ENCODE results near the gene CANT1. TPM values are rescaled to one million over a fixed set of nuclear protein-coding genes. Genes with fewer than 3 reads are reported as not detected.
A peak's percentile ranks its signal among the peaks of the same experiment; 100 is the strongest.

Gene CANT1
- total and polyA plus RNA-seq, 2 donors from 2014 or later: 23.0 to 56.6 TPM

GRCh38 chr17:79043191-79043930 lies 33.8 kb upstream of the CANT1 start:
- intact Hi-C loops (cut with DNase I): no loop called here
- H3K9me3 ChIP-seq (ENCODE audit: control insufficient read depth in 2 of 3, insufficient read depth in 1 of 3, low read length in 3 of 3): no peaks in the 10 kb centered on the region
- H3K27ac ChIP-seq (ENCODE audit: low read depth in 2 of 2, low read length in 2 of 2): no peak overlapping the region
- peaks cover 0 to 5% (median 0%) of the 10 kb centered on the region in 3 donors for H3K4me1 ChIP-seq (ENCODE audit: control insufficient read depth in 2 of 3, insufficient read depth in 2 of 3, low read depth in 1 of 3, low read length in 3 of 3)
- no peak for TF ChIP-seq CTCF (IDR thresholded peaks at IDR 0.05; ENCODE audit: borderline replicate concordance, extremely low read depth, insufficient read depth)
- H3K4me3 ChIP-seq (ENCODE audit: low read length in 3 of 3): peak overlapping the region in 1 of 3 donors; percentile 12
- DNase-seq: no peak
- no peak for FAIRE-seq
- no peak overlapping the region for H3K9ac ChIP-seq (ENCODE audit: low read length in 3 of 3)
- H3K27me3 ChIP-seq (ENCODE audit: control insufficient read depth, insufficient read depth, low read length): no peaks in the 10 kb centered on the region
- H3K36me3 ChIP-seq (ENCODE audit: control insufficient read depth in 2 of 3, insufficient read depth in 3 of 3, low read length in 3 of 3): no peaks in the 10 kb centered on the region

GRCh38 chr17:79042421-79043190 lies 33.0 kb upstream of the CANT1 start:
- H3K27ac ChIP-seq (ENCODE audit: low read depth in 2 of 2, low read length in 2 of 2): no peak overlapping the region
- no peak for FAIRE-seq
- peak in 3 of 5 donors; percentile 52 to 67 (median 55) for DNase-seq

GRCh38 chr17:79041723-79042420 lies 32.3 kb upstream of the CANT1 start:
- FAIRE-seq (no peak), DNase-seq (no peak)
- Histone ChIP-seq H3K36me3 (ENCODE audit: control insufficient read depth in 2 of 3, insufficient read depth in 3 of 3, low read length in 3 of 3) (no peaks in the 10 kb centered on the region), H3K9me3 (ENCODE audit: control insufficient read depth in 2 of 3, insufficient read depth in 1 of 3, low read length in 3 of 3) (no peaks in the 10 kb centered on the region), H3K9ac (ENCODE audit: low read length in 3 of 3) (no peak overlapping the region), H3K4me3 (ENCODE audit: low read length in 3 of 3) (no peak overlapping the region), H3K4me1 (ENCODE audit: control insufficient read depth in 2 of 3, insufficient read depth in 2 of 3, low read depth in 1 of 3, low read length in 3 of 3) (peaks cover 0 to 5% (median 0%) of the 10 kb centered on the region in 3 donors), H3K27me3 (ENCODE audit: control insufficient read depth, insufficient read depth, low read length) (no peaks in the 10 kb centered on the region), H3K27ac (ENCODE audit: low read depth in 2 of 2, low read length in 2 of 2) (no peak overlapping the region)
- intact Hi-C loops (cut with DNase I): no loop called here
- no peak for TF ChIP-seq CTCF (IDR thresholded peaks at IDR 0.05; ENCODE audit: borderline replicate concordance, extremely low read depth, insufficient read depth)

More at GRCh38 chr17:79042421-79043190, 33.0 kb upstream of the CANT1 start:
- Histone ChIP-seq H3K4me3 (ENCODE audit: low read length in 3 of 3) (peak overlapping the region in 1 of 3 donors; percentile 12), H3K36me3 (ENCODE audit: control insufficient read depth in 2 of 3, insufficient read depth in 3 of 3, low read length in 3 of 3) (no peaks in the 10 kb centered on the region), H3K9ac (ENCODE audit: low read length in 3 of 3) (no peak overlapping the region), H3K4me1 (ENCODE audit: control insufficient read depth in 2 of 3, insufficient read depth in 2 of 3, low read depth in 1 of 3, low read length in 3 of 3) (peaks cover 0 to 5% (median 0%) of the 10 kb centered on the region in 3 donors), H3K9me3 (ENCODE audit: control insufficient read depth in 2 of 3, insufficient read depth in 1 of 3, low read length in 3 of 3) (no peaks in the 10 kb centered on the region), H3K27me3 (ENCODE audit: control insufficient read depth, insufficient read depth, low read length) (no peaks in the 10 kb centered on the region)
- peak; percentile 84 for TF ChIP-seq CTCF (IDR thresholded peaks at IDR 0.05; ENCODE audit: borderline replicate concordance, extremely low read depth, insufficient read depth)
- intact Hi-C loops (cut with DNase I): no loop called here
